Neuronal stem cell (in vitro differentiated cells): ENCODE results near the gene HARS1. TPM values are rescaled to one million over a fixed set of nuclear protein-coding genes. Genes with fewer than 3 reads are reported as not detected.
A peak's percentile ranks its signal among the peaks of the same experiment; 100 is the strongest.

Experiments used
- DNase-seq: peaks from one replicate; pipeline ENCODE4 v3.0.0-alpha.2; 2013; ENCODE audit warnings: low spot score
- H2AFZ ChIP-seq: one replicate; pipeline ENCODE4 v1.6.1; 2013; ENCODE audit warnings: mild to moderate bottlenecking, low read length, inconsistent platforms
- H2AK5ac ChIP-seq: 2 replicates; pipeline ENCODE4 v1.6.1; 2013; ENCODE audit warnings: low read depth, mild to moderate bottlenecking, inconsistent platforms, low read length, moderate library complexity, mixed read lengths
- H2BK120ac ChIP-seq: 2 replicates; pipeline ENCODE4 v1.6.1; 2013; ENCODE audit warnings: low read depth, mild to moderate bottlenecking, inconsistent platforms, low read length, moderate library complexity, mixed read lengths
- H2BK12ac ChIP-seq: one replicate; pipeline ENCODE4 v1.6.1; 2013; ENCODE audit warnings: low read length, inconsistent platforms
- H2BK15ac ChIP-seq: 2 replicates; pipeline ENCODE4 v1.6.1; 2013; ENCODE audit warnings: mild to moderate bottlenecking, low read length, inconsistent platforms, mixed read lengths
- H2BK5ac ChIP-seq: one replicate; pipeline ENCODE4 v1.6.1; 2013; ENCODE audit warnings: inconsistent platforms, mild to moderate bottlenecking, low read length, moderate library complexity
- H3K14ac ChIP-seq: one replicate; pipeline ENCODE4 v1.6.1; 2013; ENCODE audit warnings: low read length, inconsistent platforms
- H3K18ac ChIP-seq: 2 replicates; pipeline ENCODE4 v1.6.1; 2013; ENCODE audit warnings: low read length, inconsistent platforms
- H3K23ac ChIP-seq: 2 replicates; pipeline ENCODE4 v1.6.1; 2013; ENCODE audit warnings: low read depth, mild to moderate bottlenecking, mixed read lengths, low read length, inconsistent platforms; ENCODE audit not compliant: poor library complexity
- H3K27ac ChIP-seq: replicated peaks from 3 replicates; pipeline ENCODE4 v1.5.1; 2013; ENCODE audit warnings: low read length, inconsistent platforms
- H3K27me3 ChIP-seq, 3 experiments: 2 replicates each; pipeline ENCODE4 v1.6.1; 2013; ENCODE audit warnings: low read length in 3 of 3, mild to moderate bottlenecking in 2 of 3, inconsistent platforms in 1 of 3, low read depth in 1 of 3, mixed read lengths in 1 of 3, moderate library complexity in 1 of 3; ENCODE audit not compliant: control insufficient read depth in 3 of 3, insufficient read depth in 3 of 3
- H3K36me3 ChIP-seq, 2 donors: replicated peaks in 1 of 2; 2 replicates each; pipeline ENCODE4 v1.6.1; 2013; ENCODE audit warnings: low read length in 2 of 2; ENCODE audit not compliant: control insufficient read depth in 2 of 2, insufficient read depth in 2 of 2
- H3K4ac ChIP-seq: 2 replicates; pipeline ENCODE4 v1.6.1; 2013; ENCODE audit warnings: inconsistent platforms, mild to moderate bottlenecking, low read length, moderate library complexity
- H3K4me1 ChIP-seq, 2 donors: 1 replicate in 1 of 2; 2 replicates in 1 of 2; pipeline ENCODE4 v1.6.1; 2013; ENCODE audit warnings: low read length in 2 of 2, low read depth in 1 of 2; ENCODE audit not compliant: control insufficient read depth in 2 of 2, insufficient read depth in 1 of 2
- H3K4me2 ChIP-seq: one replicate; pipeline ENCODE4 v1.6.1; 2013; ENCODE audit warnings: mild to moderate bottlenecking, low read length, inconsistent platforms; ENCODE audit not compliant: insufficient read depth, poor library complexity, severe bottlenecking
- H3K4me3 ChIP-seq, 2 donors: 2 replicates each; pipeline ENCODE4 v1.5.1; 2013; ENCODE audit warnings: low read length in 2 of 2, mild to moderate bottlenecking in 2 of 2, inconsistent platforms in 1 of 2, moderate library complexity in 1 of 2
- H3K79me1 ChIP-seq: one replicate; pipeline ENCODE4 v1.6.1; 2013; ENCODE audit warnings: low read depth, mild to moderate bottlenecking, inconsistent platforms, low read length, moderate library complexity
- H3K9ac ChIP-seq: one replicate; pipeline ENCODE4 v1.6.1; 2013; ENCODE audit warnings: mild to moderate bottlenecking, low read depth, low read length, inconsistent platforms; ENCODE audit not compliant: poor library complexity
- H3K9me3 ChIP-seq, 2 donors: replicated peaks in 1 of 2; 2 replicates each; pipeline versions ENCODE3 to v1.6.1; 2013; ENCODE audit warnings: low read length in 2 of 2, mild to moderate bottlenecking in 2 of 2, inconsistent platforms in 1 of 2, low read depth in 1 of 2, mixed read lengths in 1 of 2, moderate library complexity in 1 of 2; ENCODE audit not compliant: control insufficient read depth in 2 of 2, insufficient read depth in 1 of 2
- H4K8ac ChIP-seq: one replicate; pipeline ENCODE4 v1.6.1; 2013; ENCODE audit warnings: low read depth, mild to moderate bottlenecking, inconsistent platforms, low read length, moderate library complexity
- H4K91ac ChIP-seq: one replicate; pipeline ENCODE4 v1.6.1; 2013; ENCODE audit warnings: low read length, low read depth, mild to moderate bottlenecking, inconsistent platforms; ENCODE audit not compliant: poor library complexity
- WGBS, 2 donors: extraction: QIAGEN DNeasy Blood & Tissue Kit; methylation state at CpG; one replicate each; pipeline ENCODE4 v1.1.7; 2013; ENCODE audit warnings: missing lambda C conversion rate in 2 of 2, mixed read lengths in 1 of 2; ENCODE audit not compliant: insufficient read length in 2 of 2, insufficient replicate concordance in 1 of 2; ENCODE audit errors: extremely low coverage in 2 of 2; 5-methylcytosine and 5-hydroxymethylcytosine counted together
- polyA plus RNA-seq, 2 experiments: library from polyadenylated mRNA; stranded (reverse); fragments of 200-250 nt; gene quantifications; one replicate each; pipeline ENCODE4 v1.2.3, GENCODE V29; 2013

The HARS1 gene
- polyA plus RNA-seq (2013, experiment 1 of 2): 32.8 TPM
- 32.2 TPM for polyA plus RNA-seq (2013, experiment 2 of 2)

GRCh38 chr5:140690941-140691924 is at the start of gene HARS1, which contains the start of gene HARS2:
Gene HARS1, minus strand, starts transcription at chr5:140691370. Its CDS starts 66 bp downstream, at chr5:140691304.
Gene HARS2, plus strand, starts transcription at chr5:140691455. Its CDS starts 194 bp downstream, at chr5:140691649.
- Histone ChIP-seq H3K4me2 (peak within 1 kb of the TSS; percentile 73), H2BK15ac (no peak within 1 kb of the TSS), H3K14ac (peak within 1 kb of the TSS; percentile 97), H3K9me3 (no peaks in the 10 kb centered on the region), H3K23ac (peak within 1 kb of the TSS; percentile 98), H2BK5ac (peak within 1 kb of the TSS; percentile 93), H3K4ac (no peak within 1 kb of the TSS), H2BK120ac (no peak within 1 kb of the TSS), H4K8ac (no peak within 1 kb of the TSS), H3K36me3 (peaks cover 19 to 67% of the 10 kb centered on the region in 2 donors), H3K9ac (peak within 1 kb of the TSS; percentile 96), H2AK5ac (no peak within 1 kb of the TSS), H3K18ac (peak within 1 kb of the TSS; percentile 95), H3K27me3 (no peaks in the 10 kb centered on the region), H2AFZ (peak within 1 kb of the TSS; percentile 86), H3K4me1 (peaks cover 2 to 4% of the 10 kb centered on the region in 2 donors), H3K4me3 (peak within 1 kb of the TSS; percentile 64 to 94), H4K91ac (no peak within 1 kb of the TSS), H3K79me1 (no peaks in the 10 kb centered on the region), H3K27ac (peak within 1 kb of the TSS; percentile 88), H2BK12ac (no peak within 1 kb of the TSS)
- peak; percentile 82 for DNase-seq
- no CpG with 5 or more reads among the region's 61 CpGs for whole genome bisulfite sequencing, 2 donors

GRCh38 chr5:140737486-140737885 is 46.3 kb upstream of the HARS1 start:
- Histone ChIP-seq H3K4me3 (no peak overlapping the region), H3K4me1 (no peaks in the 10 kb centered on the region), H3K27me3 (no peaks in the 10 kb centered on the region), H3K9me3 (peaks cover 2 to 4% of the 10 kb centered on the region in 2 donors), H2BK120ac (no peak overlapping the region), H2BK12ac (no peak overlapping the region), H3K9ac (no peak overlapping the region), H2AK5ac (no peak overlapping the region), H3K27ac (no peak overlapping the region), H3K36me3 (no peaks in the 10 kb centered on the region), H2BK5ac (no peak overlapping the region), H4K8ac (no peak overlapping the region), H3K79me1 (no peaks in the 10 kb centered on the region), H2AFZ (no peak overlapping the region), H3K14ac (no peak overlapping the region), H3K4me2 (no peak overlapping the region), H3K18ac (no peak overlapping the region), H2BK15ac (no peak overlapping the region), H4K91ac (no peak overlapping the region), H3K23ac (no peak overlapping the region), H3K4ac (no peak overlapping the region)
- no CpG with 5 or more reads among the region's 1 CpG for WGBS, 2 donors
- no peak for DNase-seq

GRCh38 chr5:140734354-140734753 is 43.2 kb upstream of the HARS1 start:
- Histone ChIP-seq H3K79me1 (no peaks in the 10 kb centered on the region), H2BK12ac (no peak overlapping the region), H2BK15ac (no peak overlapping the region), H2AFZ (no peak overlapping the region), H3K4me1 (no peaks in the 10 kb centered on the region), H3K23ac (no peak overlapping the region), H3K4ac (no peak overlapping the region), H3K14ac (no peak overlapping the region), H3K27me3 (no peaks in the 10 kb centered on the region), H2BK120ac (no peak overlapping the region), H3K36me3 (no peaks in the 10 kb centered on the region), H2AK5ac (no peak overlapping the region), H3K4me2 (no peak overlapping the region), H4K91ac (no peak overlapping the region), H3K9me3 (no peaks in the 10 kb centered on the region), H4K8ac (no peak overlapping the region), H3K4me3 (no peak overlapping the region), H3K9ac (no peak overlapping the region), H3K18ac (no peak overlapping the region), H3K27ac (no peak overlapping the region), H2BK5ac (no peak overlapping the region)
- no CpG with 5 or more reads among the region's 7 CpGs for WGBS, 2 donors
- DNase-seq: no peak

- H2AK5ac ChIP-seq: no peak overlapping the region
- WGBS, 2 donors: no CpG with 5 or more reads among the region's 4 CpGs
Observed at GRCh38 chr5:140733098-140733497, 41.9 kb upstream of the HARS1 start.

More at GRCh38 chr5:140733098-140733497, 41.9 kb upstream of the HARS1 start:
- no peak overlapping the region for H4K8ac ChIP-seq
- H2BK12ac ChIP-seq: no peak overlapping the region
- H3K27ac ChIP-seq: no peak overlapping the region
- H2BK15ac ChIP-seq: no peak overlapping the region
- H3K4me2 ChIP-seq: no peak overlapping the region
- H2BK120ac ChIP-seq: no peak overlapping the region
- no peaks in the 10 kb centered on the region for H3K4me1 ChIP-seq
- H3K9me3 ChIP-seq: no peaks in the 10 kb centered on the region
- no peak overlapping the region for H3K4me3 ChIP-seq
- no peak overlapping the region for H4K91ac ChIP-seq
- H3K36me3 ChIP-seq: no peaks in the 10 kb centered on the region
- H3K14ac ChIP-seq: no peak overlapping the region
- H2BK5ac ChIP-seq: no peak overlapping the region
- no peak overlapping the region for H3K18ac ChIP-seq
- DNase-seq: no peak
- H2AFZ ChIP-seq: no peak overlapping the region
- H3K4ac ChIP-seq: no peak overlapping the region
- no peak overlapping the region for H3K9ac ChIP-seq
- H3K27me3 ChIP-seq: no peaks in the 10 kb centered on the region
- H3K79me1 ChIP-seq: no peaks in the 10 kb centered on the region
- no peak overlapping the region for H3K23ac ChIP-seq
